Measurements from ENCODE around the gene SRM. TPM values are rescaled to one million over a fixed set of nuclear protein-coding genes. Genes with fewer than 3 reads are reported as not detected.
"Not testable (repeated sequence)": the region's sequence is repeated elsewhere in the genome, so short reads cannot be mapped to it uniquely, and the experiment has no call there.

SRM gene
- 9.1 and 42.7 TPM in 2 replicates for total RNA-seq (ENCODE audit: low replicate concordance)

GRCh38 chr1:11059968-11060830, at the start of gene SRM:
Gene SRM, minus strand, starts transcription at chr1:11060018. Its CDS starts 75 bp downstream, at chr1:11059943.
- DNase-seq (ENCODE audit: low read depth): peak; percentile 82
- peak within 1 kb of the TSS; percentile 89 for H3K4me3 ChIP-seq (ENCODE audit: low read depth, low read length)
- TF ChIP-seq, protein P1, sequence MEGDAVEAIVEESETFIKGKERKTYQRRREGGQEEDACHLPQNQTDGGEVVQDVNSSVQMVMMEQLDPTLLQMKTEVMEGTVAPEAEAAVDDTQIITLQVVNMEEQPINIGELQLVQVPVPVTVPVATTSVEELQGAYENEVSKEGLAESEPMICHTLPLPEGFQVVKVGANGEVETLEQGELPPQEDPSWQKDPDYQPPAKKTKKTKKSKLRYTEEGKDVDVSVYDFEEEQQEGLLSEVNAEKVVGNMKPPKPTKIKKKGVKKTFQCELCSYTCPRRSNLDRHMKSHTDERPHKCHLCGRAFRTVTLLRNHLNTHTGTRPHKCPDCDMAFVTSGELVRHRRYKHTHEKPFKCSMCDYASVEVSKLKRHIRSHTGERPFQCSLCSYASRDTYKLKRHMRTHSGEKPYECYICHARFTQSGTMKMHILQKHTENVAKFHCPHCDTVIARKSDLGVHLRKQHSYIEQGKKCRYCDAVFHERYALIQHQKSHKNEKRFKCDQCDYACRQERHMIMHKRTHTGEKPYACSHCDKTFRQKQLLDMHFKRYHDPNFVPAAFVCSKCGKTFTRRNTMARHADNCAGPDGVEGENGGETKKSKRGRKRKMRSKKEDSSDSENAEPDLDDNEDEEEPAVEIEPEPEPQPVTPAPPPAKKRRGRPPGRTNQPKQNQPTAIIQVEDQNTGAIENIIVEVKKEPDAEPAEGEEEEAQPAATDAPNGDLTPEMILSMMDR (IDR thresholded peaks at IDR 0.05; ENCODE audit: insufficient read depth, low read length): peak; percentile 47

DNA sequence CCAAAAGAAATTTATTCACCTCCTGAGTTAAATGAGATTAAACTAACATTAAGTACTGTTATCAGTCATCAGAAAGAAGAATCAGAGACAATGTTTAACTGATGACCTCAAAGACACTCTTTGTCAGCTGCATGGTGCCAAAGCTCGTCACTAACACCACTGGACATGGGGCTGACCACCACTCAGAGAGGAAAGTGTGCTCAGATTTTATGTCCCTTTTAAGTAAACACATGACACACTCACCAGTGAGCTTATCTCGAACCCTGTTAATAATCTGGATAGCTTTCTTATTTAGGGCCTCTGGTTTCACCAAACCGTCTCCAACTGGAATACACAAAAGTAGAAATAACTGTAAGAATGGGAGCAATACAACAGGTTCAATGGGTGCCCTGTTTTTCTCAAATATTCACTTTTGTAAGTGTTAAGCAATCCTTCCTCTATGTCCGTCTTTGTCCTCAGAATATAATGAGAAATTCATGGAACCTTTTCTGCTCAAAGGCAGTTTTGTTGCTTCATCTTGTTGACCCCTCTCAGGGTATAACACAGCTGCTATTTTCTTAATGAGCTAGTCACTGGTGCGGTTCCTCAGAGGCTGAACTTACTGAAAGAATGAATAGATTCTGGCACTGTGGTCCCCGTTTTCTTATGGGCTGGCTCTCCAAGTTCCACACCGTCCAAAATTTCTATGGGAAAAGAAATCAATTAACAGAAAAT, 49.4 kb upstream of the SRM start:
- DNase-seq (ENCODE audit: low read depth): no peak
- no peak overlapping the region for H3K4me3 ChIP-seq (ENCODE audit: low read depth, low read length)
- TF ChIP-seq, protein P1 (IDR thresholded peaks at IDR 0.05; ENCODE audit: insufficient read depth, low read length): no peak

DNA sequence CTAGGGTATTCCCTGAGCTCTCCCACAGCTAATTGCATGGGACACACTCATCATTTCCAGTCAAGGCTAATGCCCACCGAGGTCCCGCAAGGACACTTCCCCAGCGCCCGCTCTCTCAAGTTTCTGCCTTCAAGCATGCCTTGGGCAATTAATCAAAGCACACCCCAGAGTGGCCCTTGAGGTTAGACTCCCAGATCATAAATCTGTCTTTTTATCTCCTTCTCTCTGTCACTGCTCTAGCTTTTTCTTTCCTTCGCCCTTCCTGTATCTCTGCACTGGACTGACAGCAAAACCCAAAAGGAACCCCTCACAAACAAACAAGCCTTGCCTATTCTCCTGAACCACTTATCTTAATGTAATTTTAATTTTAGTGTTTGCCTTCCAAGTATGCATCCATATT, 47.8 kb upstream of the SRM start:
- TF ChIP-seq, protein P1 (IDR thresholded peaks at IDR 0.05; ENCODE audit: insufficient read depth, low read length): no peak
- H3K4me3 ChIP-seq (ENCODE audit: low read depth, low read length): no peak overlapping the region
- no peak for DNase-seq (ENCODE audit: low read depth)

DNA sequence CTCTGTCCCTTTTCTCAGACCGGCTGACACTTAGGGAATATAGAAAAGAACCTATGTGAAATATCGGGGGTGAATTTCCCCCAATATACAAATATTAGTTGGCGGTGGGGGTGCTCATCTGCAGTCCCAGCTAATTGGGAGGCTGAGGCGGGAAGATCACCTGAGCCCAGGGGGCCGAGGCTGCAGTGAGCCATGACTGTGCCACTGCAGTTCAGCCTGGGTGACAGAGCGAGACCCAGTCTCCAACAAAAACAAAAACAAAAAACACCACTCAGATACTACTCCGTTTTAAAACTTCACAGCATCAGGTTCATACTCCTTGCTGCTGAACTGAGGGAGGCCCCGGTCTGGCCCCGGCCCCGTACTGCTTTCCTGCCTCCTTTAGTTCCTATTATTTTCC, 45.8 kb upstream of the SRM start:
- TF ChIP-seq, protein P1 (IDR thresholded peaks at IDR 0.05; ENCODE audit: insufficient read depth, low read length): no peak
- no peak for DNase-seq (ENCODE audit: low read depth)
- H3K4me3 ChIP-seq (ENCODE audit: low read depth, low read length): no peak overlapping the region

- no peak for DNase-seq (ENCODE audit: low read depth)
- H3K4me3 ChIP-seq (ENCODE audit: low read depth, low read length): no peak overlapping the region
- TF ChIP-seq, protein P1 (IDR thresholded peaks at IDR 0.05; ENCODE audit: insufficient read depth, low read length): no peak
Measured at GRCh38 chr1:11101347-11101746, 41.5 kb upstream of the SRM start.

DNA sequence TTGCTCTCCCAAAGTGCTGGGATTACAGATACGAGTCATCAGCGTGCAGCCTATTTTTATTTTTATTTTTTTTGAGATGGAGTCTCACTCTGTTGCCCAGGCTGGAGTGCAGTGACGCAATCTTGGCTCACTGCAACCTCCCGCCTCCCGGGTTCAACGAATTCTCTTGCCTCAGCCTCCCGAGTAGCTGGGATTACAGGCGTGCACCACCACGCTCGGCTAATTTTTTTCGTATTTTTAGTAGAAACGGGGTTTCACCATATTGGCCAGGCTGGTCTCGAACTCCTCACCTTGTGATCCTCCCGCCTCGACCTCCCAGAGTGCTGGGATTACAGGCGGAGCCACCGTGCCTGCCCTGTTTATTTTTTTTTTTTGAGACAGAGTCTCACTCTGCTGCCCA, 41.0 kb upstream of the SRM start:
- H3K4me3 ChIP-seq (ENCODE audit: low read depth, low read length); DNase-seq (ENCODE audit: low read depth): not testable (repeated sequence)

DNA sequence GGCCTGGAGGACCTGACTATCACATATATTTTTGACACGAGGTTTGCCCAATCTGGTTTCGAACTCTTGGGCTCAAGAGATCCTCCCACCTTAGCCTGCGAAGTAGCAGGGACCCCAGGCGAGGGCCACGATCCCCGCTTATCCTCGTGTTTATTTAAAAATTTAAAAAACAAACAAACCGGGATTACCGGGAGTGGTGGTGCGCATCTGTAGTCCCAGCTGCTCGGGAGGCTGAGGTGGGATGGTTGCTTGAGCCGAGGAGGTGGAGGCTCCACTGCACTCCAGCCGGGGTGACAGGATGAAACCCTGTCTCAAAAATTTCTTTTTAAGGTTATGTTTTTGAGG, 40.3 kb upstream of the SRM start:
- peak overlapping the region; percentile 96 for H3K4me3 ChIP-seq (ENCODE audit: low read depth, low read length)
- DNase-seq (ENCODE audit: low read depth): no peak
- TF ChIP-seq, protein P1 (IDR thresholded peaks at IDR 0.05; ENCODE audit: insufficient read depth, low read length): no peak
